K562 (cell line): ENCODE measurements around the gene SELENOF. TPM values are rescaled to one million over a fixed set of nuclear protein-coding genes. Genes with fewer than 3 reads are reported as not detected.

ENCODE experiments used
- DPF2 ChIP-seq: fragments of 450-650 bp; IDR thresholded peaks from 2 replicates; pipeline ENCODE4 v1.6.1; 2016
- ILF3 ChIP-seq: fragments of 450-650 bp; IDR thresholded peaks from 2 replicates; pipeline ENCODE4 v1.6.1; 2018; ENCODE audit warnings: antibody characterized with exemption, mild to moderate bottlenecking, moderate library complexity, borderline replicate concordance
- NR2F6 ChIP-seq: fragments of 450-650 bp; formaldehyde crosslinking; IDR thresholded peaks from 2 replicates; pipeline ENCODE4 v1.4.0; 2020; ENCODE audit warnings: mild to moderate bottlenecking
- SMARCA4 ChIP-seq: fragments of 450-650 bp; IDR thresholded peaks from 2 replicates; pipeline ENCODE4 v1.6.1; 2016
- ZNF696 ChIP-seq: fragments of 250-450 bp; sonication (Bioruptor Pico); conservative IDR thresholded peaks from 2 replicates; pipeline ENCODE4 v1.4.0; 2020; ENCODE audit warnings: mild to moderate bottlenecking, moderate library complexity
- polyA plus RNA-seq, 8 experiments: library from polyadenylated mRNA; depleted of rRNA in 4 of 8; stranded (reverse) in 5 of 8; unstranded in 3 of 8; fragments of >200 nt; fragmentation: Nextera tagmentation in 2 of 8; fragmentation: Illumina TruSeq in 1 of 8; extraction: Ambion mirVana in 2 of 8; extraction: Trizol in 1 of 8; gene quantifications; 2 replicates each; pipeline versions ENCODE4 v1.2.1 to v1.2.3, GENCODE V29; 2011 to 2014; ENCODE audit warnings: inconsistent platforms in 1 of 8, missing spikeins in 1 of 8
- total RNA-seq, 7 experiments: library from RNA; depleted of rRNA in 6 of 7; stranded (reverse); fragments of >200 nt in 6 of 7; fragmentation: Illumina TruSeq in 2 of 7; extraction: Trizol in 2 of 7; gene quantifications; 2 replicates each; pipeline versions ENCODE4 v1.2.1 to v1.2.3, GENCODE V29; 2011 to 2021; ENCODE audit warnings: low replicate concordance in 1 of 7
- TF ChIP-seq, protein P1 (sequence below), 2 experiments: fragments of 450-650 bp; formaldehyde crosslinking in 1 of 2; IDR thresholded peaks; 2 replicates each; pipeline versions ENCODE4 v1.4.0 to v1.6.1; 2014 to 2020; ENCODE audit warnings: mild to moderate bottlenecking in 2 of 2, borderline replicate concordance in 1 of 2, low read depth in 1 of 2

The SELENOF gene
- total and polyA plus RNA-seq, 9 of the 15 experiments (the other 6 are each of a cell fraction or from before 2014, with no cell fraction given): 115 to 394 (median 215) TPM

DNA sequence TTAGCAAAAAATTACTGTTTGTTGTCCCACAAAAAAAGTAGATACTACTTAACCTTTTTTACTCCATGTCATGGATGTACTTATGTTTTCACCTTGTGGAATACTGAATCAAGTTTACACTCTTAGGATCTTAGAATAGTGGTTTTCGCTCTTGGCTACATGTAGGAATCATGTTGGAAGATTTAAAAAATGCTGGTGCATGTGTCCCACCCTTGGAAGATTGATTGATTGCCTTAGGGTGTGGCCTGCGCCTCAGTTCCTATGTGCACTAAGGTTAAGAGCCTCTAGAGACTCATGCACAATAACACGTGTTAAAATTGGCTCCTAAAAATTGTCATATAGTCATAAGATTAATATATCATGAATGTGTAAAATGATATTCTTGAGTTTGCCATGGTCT is 25.5 kb upstream of the SELENOF start (continued):
- TF ChIP-seq NR2F6 (CRISPR knock-in tag) (no peak), DPF2 (peak; percentile 61; the same call in 1 of the 2 replicates), ZNF696 (CRISPR knock-in tag) (no peak), SMARCA4 (peak; percentile 47; the same call in 1 of the 2 replicates), ILF3 (no peak)
- TF ChIP-seq, protein P1, sequence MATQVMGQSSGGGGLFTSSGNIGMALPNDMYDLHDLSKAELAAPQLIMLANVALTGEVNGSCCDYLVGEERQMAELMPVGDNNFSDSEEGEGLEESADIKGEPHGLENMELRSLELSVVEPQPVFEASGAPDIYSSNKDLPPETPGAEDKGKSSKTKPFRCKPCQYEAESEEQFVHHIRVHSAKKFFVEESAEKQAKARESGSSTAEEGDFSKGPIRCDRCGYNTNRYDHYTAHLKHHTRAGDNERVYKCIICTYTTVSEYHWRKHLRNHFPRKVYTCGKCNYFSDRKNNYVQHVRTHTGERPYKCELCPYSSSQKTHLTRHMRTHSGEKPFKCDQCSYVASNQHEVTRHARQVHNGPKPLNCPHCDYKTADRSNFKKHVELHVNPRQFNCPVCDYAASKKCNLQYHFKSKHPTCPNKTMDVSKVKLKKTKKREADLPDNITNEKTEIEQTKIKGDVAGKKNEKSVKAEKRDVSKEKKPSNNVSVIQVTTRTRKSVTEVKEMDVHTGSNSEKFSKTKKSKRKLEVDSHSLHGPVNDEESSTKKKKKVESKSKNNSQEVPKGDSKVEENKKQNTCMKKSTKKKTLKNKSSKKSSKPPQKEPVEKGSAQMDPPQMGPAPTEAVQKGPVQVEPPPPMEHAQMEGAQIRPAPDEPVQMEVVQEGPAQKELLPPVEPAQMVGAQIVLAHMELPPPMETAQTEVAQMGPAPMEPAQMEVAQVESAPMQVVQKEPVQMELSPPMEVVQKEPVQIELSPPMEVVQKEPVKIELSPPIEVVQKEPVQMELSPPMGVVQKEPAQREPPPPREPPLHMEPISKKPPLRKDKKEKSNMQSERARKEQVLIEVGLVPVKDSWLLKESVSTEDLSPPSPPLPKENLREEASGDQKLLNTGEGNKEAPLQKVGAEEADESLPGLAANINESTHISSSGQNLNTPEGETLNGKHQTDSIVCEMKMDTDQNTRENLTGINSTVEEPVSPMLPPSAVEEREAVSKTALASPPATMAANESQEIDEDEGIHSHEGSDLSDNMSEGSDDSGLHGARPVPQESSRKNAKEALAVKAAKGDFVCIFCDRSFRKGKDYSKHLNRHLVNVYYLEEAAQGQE (IDR thresholded peaks at IDR 0.05; ENCODE audit: borderline replicate concordance): no peak
- TF ChIP-seq, protein P1 (CRISPR knock-in tag; IDR thresholded peaks at IDR 0.05; ENCODE audit: low read depth): no peak
